ENCODE measurements around the gene EXOSC6.
A peak's percentile ranks its signal among the peaks of the same experiment; 100 is the strongest.
"Not testable (repeated sequence)": the region's sequence is repeated elsewhere in the genome, so short reads cannot be mapped to it uniquely, and the experiment has no call there.

Gene EXOSC6

DNA sequence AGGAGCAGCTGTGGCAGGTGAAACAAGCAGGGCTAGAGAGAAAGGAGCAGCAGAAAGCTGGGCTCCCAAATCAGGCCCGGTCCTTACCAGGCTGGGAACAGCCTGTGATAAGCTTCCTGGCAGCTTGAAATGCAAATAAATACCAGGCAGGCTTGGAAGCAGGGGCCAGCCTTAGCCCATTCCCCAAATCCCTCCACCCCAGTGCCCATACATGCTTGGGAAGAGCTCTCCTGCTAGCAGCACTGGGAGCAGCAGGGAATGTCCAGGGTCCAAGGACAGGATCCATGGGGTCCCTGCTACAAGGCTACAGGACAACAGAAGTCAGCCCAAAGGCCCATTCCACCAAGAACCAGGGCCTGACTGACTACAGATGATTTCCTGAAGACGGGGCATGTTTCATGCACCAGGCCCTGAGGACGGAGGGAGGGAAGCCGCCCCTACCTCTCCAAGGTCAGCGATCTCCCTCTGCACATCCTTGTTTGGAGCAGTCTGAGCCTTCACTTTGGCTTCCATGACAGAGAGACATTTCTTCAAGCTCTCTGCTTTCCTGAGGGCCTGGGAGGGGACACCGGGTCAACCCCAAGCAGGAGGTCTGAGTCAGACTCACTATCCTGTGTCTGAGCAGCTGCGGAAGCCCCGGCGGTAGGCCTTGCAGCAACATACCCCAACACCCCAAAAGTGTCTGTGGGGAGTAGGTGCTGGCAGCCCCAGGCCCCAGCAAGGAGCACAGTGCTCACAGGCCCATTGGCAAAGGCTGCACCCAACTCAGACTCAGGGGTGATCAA lies 2.6 kb upstream of the EXOSC6 start:
- DNase-seq (ENCODE audit: low spot score): no peak

DNA sequence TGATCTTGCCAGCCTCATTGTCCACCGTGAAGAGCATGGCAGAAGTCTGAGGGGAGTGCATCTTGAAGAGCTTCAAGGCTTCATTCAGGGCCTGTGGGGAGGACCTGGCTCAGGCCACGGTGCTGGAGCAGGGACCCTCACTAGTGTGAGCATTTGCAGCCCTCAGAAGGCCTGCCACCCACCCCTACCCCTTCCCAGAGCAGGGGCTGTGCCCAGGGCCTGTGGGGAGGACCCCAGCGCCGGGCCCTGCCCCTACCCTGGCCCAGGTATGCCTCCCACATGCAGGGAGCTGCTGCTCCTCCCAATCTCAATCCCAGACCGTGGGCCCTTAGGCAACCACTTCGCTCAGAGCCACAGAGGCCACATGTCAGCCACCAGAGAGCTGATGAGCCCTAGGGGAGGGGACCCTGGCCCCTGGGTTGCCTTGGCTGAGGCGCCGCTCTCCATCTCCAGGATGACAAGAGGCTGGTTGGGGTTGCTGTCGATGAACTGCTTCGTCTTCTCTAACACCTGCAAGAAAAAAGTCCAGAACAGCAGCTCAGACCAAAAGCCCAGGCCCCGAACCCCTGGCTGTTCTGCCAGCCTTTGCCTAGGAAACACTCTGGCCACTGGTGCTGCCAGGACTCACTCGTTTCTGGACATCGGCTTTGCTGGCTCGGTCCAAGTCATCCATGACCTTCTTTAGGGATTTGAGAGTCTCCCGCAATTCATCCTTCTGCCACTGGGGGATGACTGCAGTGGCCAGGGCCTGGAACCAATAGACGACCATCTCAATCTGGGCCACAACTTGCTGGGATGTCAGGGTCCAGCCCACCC lies 1.8 kb upstream of the EXOSC6 start:
- DNase-seq (ENCODE audit: low spot score): peak; percentile 17

DNA sequence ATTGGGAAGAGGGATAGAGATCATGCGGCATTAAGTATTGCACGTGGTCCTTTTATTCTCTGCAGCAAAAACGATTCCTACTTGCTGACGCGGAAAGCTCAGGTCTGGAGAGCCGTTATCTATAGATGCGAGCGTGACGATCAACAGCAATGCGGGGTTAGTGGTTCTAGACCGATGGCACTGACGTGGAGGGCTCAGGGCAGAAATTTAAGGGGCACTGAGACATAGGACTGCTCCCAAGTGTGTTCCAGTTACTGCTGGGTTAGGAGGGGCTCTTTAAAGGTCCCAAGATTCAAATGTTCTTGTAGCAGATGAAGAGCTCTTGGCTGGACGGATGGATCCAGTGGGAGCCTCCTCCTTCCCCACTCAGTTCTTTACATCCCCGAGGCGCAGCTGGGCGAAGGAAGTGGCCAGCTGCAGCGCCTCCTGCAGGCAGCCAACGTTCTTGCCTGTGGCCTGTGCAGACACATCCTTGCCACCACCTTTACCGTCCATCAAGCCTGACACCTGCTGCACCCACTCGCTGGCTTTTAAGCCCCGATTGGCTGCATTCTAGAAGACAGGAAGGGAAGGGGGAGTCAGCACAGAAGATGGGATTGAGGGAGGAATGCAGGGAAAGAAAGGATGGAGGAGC lies 732 bp upstream of the EXOSC6 start:
- DNase-seq (ENCODE audit: low spot score): no peak

DNA sequence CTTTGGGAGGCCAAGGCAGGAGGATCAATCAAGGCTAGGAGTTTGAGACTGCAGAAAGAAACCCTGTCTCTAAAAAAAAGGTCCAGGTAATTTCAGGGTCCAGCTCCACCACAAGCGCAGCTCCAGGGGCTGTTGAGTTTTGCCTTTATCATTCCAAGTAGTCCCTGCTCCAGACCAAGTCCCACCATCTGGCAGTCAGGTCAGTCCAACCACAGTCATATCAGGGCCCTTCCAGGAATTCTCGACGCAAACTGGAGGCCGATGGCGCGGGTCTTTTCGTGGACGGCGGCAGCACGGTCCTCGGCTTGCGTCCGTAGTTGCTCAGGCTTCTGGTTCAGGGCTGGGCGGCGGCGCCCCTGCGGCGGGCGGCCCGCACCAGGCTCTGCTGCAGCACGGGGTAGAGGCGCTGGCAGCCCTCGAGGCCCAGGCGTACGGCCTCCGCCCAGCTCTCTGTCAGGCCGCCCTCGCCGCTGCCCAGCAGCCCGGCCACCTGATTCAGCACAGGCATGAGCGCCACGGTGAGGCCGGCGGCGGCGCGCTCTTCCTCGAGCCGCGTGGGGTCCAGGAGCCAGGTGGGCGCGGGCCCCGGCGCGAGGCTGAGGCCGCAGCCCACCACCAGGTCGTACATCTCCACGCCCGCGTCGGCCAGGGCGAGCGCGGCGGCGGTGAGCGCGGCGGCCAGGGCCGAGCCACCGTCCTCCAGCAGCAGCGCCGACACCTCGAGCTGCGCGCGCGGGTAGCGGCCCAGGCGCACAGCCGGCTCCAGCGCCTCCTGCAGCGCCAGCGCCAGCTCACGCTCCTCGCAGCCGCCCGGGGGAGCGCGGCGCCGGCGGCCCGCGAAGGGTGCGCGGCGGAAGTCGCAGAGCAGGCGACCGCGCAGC lies 752 bp downstream of the EXOSC6 start:
- no peak for DNase-seq (ENCODE audit: low spot score)

- DNase-seq (ENCODE audit: low spot score): not testable (repeated sequence)
Measured at GRCh38 chr16:70249697-70250096, 2.0 kb downstream of the EXOSC6 start.

DNA sequence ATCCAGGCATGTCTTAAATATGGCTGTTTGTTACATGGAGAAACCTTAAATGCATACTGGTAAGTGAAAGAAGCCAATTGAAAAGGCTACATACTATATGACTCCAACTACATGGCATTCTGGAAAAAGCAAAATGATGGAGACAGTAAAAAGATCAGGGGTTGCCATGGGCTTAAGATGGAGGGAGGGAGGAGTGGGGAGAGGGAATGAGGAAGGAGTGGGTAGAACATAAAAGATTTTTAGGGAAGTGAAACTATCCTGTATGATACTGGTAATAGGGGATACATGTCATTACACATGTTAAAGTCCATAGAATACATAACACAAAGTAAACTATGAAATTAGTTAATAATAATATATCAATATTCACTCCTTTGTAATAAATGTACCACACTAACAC lies 13.0 kb downstream of the EXOSC6 start:
- DNase-seq (ENCODE audit: low spot score): not testable (repeated sequence)

- not testable (repeated sequence) for DNase-seq (ENCODE audit: low spot score)
Measured at GRCh38 chr16:70231831-70232230, 19.9 kb downstream of the EXOSC6 start.

DNA sequence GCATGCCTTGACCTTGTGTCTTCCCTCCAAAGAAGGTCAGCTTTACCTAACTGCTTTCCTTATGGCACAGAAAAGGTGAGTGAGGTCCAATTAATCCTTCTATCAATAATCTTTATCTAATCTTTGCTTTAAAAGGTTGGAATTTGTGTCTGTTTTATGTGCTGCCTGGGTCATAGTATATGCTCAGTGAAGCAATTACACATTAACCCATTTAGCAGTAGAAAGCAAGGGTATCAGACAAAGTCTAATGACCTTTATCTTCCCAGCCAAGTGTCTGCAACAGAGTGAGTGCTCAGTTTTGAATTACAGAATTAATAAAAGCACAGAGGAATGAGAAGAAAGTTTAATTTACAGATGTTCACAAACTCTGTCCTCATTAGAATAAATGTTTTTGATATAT lies 25.7 kb downstream of the EXOSC6 start:
- DNase-seq (ENCODE audit: low spot score): not testable (repeated sequence)

DNA sequence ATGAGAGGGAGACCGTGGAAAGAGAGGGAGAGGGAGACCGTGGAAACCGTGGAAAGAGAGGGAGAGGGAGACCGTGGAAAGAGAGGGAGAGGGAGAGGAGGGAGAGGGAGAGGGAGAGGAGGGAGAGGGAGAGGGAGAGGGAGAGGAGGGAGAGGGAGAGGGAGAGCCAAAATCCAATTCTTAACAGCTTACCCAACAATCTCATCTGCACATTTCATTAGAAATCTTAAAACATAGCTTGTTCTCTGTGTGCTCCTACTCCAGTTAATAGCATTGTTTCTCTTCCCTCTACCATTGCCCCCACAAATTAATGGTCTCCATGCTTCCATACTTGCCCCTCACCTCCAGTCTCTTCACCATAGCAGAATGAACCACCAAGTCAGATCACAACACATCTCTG lies 26.3 kb downstream of the EXOSC6 start:
- not testable (repeated sequence) for DNase-seq (ENCODE audit: low spot score)

- not testable (repeated sequence) for DNase-seq (ENCODE audit: low spot score)
Measured at GRCh38 chr16:70224645-70225044, 27.1 kb downstream of the EXOSC6 start.

GRCh38 chr16:70223971-70224513 lies 27.7 kb downstream of the EXOSC6 start:
- DNase-seq (ENCODE audit: low spot score): not testable (repeated sequence)

GRCh38 chr16:70223216-70223615 lies 28.5 kb downstream of the EXOSC6 start:
- DNase-seq (ENCODE audit: low spot score): not testable (repeated sequence)

GRCh38 chr16:70222574-70222973 lies 29.2 kb downstream of the EXOSC6 start:
- not testable (repeated sequence) for DNase-seq (ENCODE audit: low spot score)

- DNase-seq (ENCODE audit: low spot score): not testable (repeated sequence)
Measured at GRCh38 chr16:70218586-70218985, 33.2 kb downstream of the EXOSC6 start.

DNA sequence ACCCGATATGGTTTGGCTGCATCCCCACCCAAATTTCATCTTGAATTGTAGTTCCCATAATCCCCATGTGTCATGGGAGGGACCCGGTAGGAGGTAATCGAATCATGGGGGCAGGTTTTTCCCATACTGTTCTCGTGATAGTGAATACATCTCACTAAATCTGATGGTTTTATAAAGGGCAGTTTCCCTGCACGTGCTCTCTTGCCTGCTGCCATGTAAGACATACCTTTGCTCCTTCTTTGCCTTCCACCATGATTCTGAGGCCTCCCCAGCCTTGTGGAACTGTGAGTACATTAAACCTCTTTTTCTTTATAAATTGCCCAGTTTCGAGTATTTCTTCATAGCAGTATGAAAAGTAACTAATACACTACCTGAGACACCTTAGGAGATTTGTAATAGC lies 45.4 kb downstream of the EXOSC6 start:
- DNase-seq (ENCODE audit: low spot score): not testable (repeated sequence)

DNA sequence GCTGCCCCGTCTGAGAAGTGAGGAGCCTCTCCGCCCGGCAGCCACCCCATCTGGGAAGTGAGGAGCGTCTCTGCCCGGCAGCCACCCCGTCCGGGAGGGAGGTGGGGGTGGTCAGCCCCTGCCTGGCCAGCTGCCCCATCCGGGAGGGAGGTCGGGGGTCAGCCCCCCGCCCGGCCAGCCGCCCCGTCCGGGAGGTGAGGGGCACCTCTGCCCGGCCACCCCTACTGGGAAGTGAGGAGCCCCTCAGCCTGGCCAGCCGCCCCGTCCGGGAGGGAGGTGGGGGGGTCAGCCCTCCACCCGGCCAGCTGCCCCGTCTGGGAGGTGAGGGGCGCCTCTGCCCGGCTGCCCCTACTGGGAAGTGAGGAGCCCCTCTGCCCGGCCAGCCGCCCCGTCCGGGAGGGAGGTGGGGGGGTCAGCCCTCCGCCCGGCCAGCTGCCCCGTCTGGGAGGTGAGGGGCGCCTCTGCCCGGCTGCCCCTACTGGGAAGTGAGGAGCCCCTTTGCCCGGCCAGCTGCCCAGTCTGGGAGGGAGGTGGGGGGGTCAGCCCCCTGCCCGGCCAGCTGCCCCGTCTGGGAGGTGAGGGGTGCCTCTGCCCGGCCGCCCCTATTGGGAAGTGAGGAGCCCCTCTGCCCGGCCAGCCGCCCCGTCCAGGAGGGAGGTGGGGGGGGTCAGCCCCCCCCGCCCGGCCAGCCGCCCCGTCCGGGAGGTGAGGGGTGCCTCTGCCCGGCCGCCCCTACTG lies 46.9 kb downstream of the EXOSC6 start:
- DNase-seq (ENCODE audit: low spot score): not testable (repeated sequence)

GRCh38 chr16:70204010-70204409 lies 47.7 kb downstream of the EXOSC6 start:
- DNase-seq (ENCODE audit: low spot score): not testable (repeated sequence)

DNA sequence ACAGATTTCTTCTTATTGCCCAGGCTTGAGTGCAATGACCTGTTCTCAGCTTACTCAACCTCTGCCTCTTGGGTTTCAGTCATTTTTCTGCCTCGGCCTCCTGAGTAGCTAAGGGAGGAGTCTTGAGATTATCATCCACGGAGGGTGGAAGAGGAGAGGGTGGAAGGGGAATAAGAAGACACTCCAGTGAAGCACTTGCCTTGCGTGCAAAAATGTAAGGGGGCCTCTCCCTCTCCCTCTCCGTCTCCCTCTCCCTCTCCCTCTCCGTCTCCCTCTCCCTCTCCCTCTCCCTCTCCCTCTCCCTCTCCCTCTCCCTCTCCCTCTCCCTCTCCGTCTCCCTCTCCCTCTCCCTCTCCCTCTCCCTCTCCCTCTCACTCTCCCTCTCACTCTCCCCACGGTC lies 48.2 kb downstream of the EXOSC6 start:
- DNase-seq (ENCODE audit: low spot score): not testable (repeated sequence)

GRCh38 chr16:70200063-70200462 lies 51.7 kb downstream of the EXOSC6 start:
- DNase-seq (ENCODE audit: low spot score): not testable (repeated sequence)

DNA sequence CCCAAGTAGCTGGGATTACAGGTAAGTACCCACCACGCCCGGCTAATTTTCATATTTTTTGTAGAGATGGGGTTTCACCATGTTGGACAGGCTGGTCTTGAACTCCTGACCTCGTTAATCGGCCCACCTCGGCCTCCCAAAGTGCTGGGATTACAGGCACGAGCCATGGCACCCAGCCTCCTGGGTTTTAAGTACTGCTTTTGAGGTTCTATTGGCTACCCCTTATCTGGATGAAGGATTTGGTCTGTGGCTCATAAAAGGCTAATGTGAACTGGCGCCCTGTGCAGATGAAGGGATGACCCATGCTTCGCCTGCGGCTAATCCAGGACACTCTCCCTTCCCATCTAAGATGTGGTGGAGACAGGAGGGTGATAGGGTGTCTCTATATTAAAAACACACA lies 52.6 kb downstream of the EXOSC6 start:
- DNase-seq (ENCODE audit: low spot score): not testable (repeated sequence)

DNA sequence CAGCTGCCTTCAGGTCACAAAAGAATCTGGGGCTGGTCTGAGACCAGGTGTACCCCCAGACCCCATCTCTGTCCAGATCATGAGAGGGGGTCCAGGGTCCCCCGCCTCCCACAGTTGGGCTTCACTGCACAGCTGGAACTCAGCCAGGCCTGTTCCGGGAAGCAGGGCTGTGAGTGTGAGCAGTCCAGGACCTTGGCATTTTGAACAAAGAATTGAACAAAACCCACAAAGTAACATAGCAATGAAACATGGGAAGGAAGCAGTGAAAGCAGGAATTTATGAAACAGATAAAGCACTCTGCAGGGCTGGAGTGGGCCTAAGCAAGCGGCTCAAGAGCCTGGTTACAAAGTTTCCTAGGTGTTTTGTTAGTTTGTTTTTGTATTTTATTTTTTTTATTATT lies 53.1 kb downstream of the EXOSC6 start:
- DNase-seq (ENCODE audit: low spot score): not testable (repeated sequence)

Measured in COLO829 (cell line).